NAMALWA (cell line): Measurements from ENCODE around the gene HIVEP3.
A peak's percentile ranks its signal among the peaks of the same experiment; 100 is the strongest.

Experiments
- DNase-seq: peaks from one replicate; pipeline ENCODE4 v3.0.0-alpha.2; 2015; ENCODE audit warnings: low spot score

HIVEP3 gene

DNA sequence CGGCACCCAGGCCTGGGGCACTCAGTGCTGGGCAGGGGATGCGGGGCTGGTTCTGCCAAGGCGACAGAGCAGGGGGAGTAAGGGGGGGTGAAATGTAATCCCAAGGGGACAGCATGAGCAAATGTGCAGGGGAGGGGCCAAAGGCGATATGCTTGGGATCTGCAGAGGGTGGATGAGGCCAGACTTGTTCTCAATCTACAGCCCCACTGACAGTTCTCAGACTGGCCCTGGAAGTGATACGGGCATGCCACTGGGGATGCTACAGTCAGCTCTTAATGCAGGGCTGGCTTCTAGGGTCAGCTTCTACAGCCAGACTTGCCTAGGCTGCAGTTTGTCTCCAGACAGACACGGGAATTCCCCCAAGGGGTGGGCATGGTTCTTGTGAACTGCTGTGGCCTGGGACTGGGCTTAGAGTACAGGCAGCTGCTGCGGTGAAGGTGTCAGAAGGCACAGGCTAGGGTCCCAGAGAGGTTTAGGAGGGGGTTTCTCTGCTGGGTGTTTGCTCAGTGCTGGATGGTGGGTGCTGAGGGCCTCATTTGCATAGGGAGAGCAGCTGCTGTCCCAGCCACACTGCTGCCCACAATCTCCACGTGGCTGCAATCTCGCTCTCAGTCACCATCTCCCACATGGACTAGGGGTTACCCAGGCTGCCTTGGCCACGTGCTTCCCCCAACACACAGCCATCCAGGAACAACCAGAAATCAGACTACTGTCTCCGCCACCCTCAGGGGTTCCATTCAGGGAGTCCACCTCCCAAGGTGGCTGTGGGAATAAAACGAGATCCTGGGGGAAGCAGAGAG lies 190.1 kb downstream of the HIVEP3 start:
- DNase-seq, result peak; percentile 89

DNA sequence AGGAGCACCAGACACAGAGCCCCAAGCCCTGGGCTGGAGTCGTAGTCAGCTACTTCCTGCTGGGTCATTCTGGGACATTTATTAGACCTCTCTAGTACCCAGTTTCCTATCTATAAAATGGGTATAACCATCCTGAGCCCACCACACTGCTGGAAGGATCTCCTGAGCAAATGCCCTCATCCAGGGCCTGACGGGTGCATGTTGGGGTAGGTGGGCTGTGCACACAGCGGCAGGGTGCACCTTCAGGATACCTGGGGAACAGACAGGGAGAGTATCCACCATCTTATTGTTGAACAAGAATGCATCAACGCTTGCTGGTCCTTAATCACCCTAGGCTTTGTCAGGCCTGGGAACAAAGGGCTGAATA lies 191.0 kb downstream of the HIVEP3 start:
- DNase-seq, result no peak

DNA sequence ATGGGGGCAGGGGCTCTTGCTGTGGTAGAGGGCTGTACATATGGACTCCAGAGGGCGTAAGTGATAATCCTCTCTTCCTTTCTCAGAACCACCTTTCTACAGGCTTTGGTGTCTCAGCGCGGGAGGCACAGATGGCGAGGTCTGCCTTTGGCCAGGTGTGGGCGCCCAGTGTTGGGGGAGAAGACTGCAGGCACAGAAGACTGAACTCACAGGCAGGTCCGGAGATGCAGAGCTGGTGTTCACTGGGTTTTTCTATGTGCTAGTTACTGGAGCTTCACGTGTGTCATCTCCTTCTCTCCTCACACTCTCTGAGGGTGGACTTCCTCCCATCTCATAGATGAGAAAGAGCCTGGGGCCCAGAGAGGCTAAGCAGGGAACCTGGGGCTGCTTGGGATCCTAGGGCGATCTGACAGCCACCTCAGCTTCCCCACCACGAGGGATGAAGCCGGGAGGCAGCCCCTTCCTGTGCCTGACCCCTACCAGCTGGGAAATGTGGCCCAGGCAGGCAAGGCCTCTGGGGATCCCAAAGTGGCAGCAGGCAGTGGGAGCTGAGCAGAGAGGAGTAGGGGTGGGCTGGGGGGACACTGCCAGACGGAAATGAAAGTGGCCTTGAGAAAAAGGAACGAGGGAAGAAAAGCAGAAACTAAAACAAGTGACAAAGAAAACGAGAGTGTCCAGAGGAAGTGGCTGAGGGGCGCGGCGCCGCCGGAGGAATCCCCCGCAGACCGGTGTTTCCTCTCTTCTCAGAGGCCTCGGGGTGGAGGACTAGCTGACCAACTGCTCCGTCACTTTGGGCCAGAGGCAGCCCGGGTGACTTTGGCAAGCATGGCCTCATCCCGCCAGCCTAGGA lies 191.6 kb downstream of the HIVEP3 start:
- DNase-seq, result peak; percentile 94

DNA sequence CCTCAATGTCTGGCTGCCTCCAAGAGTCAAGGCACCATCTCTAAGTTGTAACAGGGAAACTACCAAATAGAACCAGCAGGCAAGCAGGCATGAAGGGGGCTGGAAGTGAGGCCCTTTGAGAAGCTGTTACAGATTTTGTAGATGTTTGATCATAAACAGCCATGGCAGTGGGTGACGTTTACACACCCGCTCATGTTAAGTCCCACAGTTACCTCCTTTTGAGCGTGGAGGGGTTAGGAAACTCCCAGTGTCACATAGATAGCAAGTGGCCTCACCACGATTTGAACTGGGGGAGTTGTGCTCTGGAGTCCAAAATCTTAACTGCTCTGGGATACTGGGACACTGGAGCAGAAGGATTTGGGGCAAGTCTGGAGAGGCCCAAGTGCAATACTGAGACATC lies 192.4 kb downstream of the HIVEP3 start:
- peak; percentile 31 for DNase-seq

DNA sequence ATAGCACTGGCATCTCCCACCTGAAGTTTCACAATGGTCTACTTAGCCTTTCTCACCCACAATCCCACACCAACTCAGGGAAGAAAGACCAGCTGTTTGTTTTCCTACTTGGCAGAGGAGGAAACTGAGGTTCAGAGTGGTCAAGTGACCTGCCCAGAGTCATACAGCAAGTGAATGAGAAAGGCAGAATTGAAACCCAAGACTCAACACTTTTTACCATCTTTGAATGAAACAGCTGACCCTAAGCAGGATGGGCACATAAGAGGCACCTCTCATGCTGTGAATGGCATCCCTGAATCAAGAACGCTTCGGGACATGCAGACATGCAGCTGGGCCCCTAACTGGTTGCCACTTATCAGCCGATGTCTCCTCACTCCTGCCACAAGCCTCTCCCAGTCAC lies 193.8 kb downstream of the HIVEP3 start:
- DNase-seq, result no peak

DNA sequence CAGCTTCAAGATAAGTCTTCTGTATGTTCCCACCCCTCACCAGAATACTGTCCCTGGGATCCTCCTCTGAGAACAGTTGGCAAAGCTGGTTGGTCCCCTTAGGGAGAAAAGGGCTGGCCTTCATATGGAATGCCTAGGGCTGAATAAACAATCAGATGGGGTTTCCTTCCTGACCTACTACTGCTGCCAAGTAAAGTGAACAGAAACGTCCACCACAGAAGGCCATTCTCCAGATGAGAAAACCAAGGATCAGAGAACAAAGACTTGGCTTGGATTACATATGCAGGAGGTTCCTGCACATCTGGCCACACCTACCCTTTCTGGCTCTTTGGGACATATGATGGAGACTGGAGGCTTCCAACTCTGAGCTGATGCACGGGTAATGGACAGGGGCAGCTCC lies 194.5 kb downstream of the HIVEP3 start:
- DNase-seq, result no peak

DNA sequence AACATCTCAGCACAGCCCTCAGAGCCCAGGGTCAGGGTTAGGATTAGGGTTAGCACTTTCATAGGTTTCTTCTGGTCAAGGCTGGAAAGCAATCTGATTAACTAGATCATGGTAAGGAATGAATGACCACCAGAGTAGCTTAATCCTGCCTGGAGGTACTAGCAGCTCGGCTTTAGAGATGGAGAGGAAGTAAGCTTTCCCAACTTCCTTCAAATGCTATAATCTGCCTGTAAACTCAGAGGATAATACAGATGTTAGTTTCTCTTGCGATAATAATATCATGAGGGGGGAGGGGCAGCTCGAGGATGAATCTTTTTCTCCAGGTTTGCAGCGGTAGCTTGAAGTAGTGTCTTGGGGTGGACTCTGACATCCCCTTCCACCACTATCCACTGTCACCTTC lies 194.9 kb downstream of the HIVEP3 start:
- DNase-seq, result no peak

DNA sequence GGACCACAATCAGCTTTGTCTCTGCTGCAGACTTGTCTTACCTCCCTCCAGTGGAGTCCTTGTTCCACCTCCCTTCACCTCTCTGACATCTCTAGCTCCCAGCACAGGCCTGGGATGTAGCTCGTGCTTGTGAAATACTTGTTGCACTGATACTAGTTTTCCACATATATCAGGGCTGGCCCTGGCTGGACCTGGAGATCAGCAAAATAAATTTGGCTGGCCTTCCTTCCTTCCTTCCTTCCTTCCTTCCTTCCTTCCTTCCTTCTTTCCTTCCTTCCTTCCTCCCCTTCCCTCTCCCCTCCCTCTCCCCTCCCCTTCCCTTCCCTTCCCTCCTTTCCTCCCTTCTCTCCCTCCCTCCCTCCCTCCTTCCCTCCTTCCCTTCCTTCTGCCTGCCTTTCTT lies 196.5 kb downstream of the HIVEP3 start:
- DNase-seq, result no peak

DNA sequence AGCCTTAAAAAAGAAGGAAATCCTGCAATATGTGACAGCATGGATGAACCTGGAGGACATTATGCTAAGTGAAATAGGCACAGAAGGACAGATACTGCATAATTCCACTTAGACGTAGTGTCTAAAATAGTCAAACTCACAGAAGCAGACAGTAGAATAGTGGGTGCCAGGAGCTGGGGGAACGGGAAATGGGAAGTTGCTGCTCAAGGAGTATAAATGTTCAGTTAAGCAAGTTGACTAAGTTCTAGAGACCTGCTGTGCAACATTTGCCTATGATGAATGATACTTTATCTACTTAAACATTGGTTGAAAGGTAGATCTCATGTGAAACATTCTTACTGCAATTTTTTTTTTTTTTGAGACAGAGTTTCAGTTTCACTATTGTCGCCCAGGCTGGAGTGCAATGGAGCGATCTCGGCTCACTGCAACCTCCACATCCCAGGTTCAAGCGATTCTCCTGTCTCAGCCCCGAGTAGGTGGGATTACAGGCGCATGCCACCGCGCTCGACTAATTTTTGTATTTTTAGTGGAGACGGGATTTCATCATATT lies 197.8 kb downstream of the HIVEP3 start:
- DNase-seq, result no peak

DNA sequence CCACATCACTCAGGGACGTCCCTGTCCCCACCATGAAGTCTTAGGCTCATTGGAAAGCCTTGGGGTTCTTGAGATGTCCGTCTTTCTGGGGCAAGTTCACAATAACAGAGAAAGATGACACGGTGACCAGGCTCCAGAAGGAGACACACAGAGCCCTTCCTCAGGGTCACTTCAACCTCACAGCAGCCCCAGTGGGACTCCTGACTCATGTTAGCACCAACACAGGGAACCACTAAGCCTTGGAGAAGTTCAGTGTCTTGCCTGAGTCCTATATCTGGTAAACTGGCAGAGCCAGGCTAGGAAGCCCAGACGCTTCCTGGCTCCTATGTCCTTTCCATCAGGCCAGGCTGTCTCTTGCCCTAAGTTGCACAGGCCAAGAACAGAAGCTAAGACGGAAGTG lies 199.1 kb downstream of the HIVEP3 start:
- no peak for DNase-seq

DNA sequence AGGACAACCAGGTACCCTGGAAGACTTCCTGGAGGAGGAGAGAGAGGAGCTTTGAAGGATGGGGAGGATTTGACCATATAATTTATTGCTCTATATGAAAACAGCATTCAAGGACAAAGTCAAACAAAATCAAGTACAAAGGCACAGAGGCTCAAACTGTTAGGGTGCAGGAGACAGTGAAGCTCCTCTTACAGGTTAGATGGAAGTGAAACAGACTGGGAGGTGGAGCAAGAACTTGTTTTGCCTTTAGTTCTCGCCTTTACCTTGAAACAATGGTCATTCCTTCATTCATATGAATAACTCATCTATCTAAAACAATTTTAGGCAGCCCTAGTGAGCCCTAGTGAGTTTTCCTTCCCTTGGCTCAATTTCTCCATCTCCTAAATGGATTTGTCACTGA lies 199.6 kb downstream of the HIVEP3 start:
- DNase-seq, result no peak

DNA sequence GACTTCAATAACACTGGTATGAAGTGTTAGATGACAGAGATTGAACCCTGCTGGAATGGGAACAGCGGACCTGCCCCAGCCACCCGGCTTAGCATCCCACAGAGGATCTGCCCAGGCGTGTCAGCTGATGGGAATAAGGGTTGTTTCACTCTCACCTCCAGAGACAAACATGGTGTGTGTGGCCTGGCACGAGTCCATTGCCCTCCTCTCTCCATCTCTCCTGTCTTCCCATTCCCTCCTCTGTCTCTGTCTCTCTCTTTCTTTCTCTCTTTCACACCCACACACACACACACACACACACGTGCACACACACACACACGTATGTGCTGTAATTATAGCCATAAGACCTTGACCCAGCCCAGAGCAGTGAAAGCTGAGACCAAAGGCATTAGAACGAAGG lies 200.2 kb downstream of the HIVEP3 start:
- DNase-seq, result no peak

DNA sequence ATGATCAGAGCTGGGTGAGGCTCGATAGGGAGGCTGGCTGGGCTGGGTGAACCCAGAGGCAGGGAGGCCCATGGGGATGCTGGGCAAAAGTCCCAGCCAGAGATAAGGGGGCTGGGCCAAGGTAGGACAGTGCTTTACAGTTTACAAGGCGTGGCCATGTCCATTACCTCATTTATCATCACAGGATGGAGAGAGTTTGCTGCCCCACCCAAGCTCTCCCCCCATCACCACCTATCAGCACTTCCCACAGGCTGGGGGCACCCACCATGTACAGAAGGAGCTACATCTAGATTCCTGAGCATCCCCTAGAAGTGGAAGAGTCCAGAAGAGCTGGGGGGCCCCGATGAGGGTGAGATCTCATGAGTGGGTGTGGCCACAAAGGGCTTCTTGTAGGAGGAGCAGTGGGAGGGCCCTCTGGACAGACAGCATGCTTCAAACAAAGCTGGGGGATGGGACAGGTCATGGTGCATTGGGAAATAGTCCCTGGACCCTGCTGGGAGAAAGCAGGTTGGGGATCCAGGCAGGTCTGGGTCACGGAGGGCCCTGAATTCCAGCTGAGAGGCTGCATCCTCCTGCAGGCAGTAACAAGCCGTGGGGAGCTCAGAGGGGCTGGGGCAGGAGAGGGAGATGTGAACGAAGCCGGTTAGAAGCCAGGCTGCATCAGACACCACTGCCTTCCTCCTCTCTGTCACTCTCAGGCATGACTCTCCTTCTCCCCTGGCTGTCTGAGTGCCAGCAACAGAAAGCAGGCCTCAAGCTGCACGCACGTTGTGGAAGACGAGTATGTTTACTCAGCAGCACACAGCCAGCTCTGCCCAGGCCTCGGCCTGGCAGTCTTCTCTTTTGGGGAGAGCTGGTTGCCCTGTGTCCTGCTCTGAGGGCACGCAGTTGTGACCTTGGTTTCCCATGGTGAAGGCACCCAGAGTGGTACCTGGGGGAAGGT lies 202.3 kb downstream of the HIVEP3 start:
- no peak for DNase-seq

DNA sequence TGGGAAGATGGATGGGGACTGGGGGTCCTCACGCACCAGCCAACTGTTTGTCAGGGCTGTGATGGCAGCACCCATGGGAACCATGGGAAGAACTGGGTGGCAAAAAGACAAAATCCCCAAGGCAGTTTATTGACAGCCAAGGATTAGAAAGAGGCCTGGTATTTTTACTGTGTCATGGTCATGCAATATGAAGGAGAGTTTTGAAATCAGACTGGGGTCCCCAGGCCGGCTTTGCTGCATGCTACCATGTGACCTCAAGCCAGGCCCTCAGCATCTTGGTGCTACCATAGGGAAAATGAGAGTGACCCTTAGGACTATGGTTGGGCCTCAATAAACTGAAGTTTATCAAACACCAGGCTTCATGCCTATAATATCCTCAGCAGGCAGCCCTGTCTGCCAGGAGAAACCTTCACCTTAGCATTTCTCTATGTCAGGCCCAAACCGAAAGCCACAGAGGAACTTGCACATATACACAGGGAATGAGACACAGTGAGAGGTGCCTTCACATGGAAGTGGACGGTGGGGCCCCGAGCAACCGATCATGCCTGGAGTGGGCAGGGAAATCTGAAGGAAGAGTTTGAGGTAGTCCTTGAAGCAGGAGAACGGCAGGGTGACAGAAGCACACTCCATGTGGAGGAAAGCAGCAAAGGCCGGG lies 203.2 kb downstream of the HIVEP3 start:
- DNase-seq, result no peak

DNA sequence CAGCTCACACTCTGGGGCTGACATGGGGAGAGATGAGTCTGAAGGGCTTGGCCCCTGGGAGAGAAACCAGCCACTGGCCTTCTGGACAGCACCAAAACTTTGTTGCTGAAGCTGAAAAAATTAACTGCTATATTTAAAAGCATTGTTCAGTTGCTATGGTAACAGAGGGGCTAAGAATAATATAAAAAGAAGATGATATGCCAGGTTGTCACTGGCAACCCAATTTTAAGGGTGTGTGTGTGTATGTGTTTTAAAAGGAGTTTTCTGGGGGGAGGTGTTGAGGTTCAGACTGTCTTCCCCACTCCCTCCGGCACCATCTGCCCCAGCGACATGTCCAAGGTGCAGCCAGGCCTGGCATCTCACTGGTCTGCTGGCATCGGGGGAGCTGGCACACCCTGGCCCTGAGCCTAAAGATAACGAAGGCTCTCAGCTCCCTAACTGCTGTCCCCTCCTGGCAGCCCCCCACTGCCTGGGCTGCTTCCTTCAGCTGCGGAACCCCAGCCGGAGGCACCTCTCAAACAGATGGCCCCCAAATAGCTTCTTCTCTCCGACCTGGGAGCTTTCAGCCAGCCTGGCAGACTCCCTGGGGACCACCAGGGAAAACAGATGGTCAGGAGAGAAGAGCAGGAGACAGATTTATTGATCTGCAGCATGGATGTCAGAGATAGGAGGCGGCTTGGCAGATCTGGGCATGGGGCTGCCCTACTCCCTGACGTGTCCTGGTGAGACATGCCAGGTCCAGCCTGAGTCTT lies 203.9 kb downstream of the HIVEP3 start:
- DNase-seq, result no peak

DNA sequence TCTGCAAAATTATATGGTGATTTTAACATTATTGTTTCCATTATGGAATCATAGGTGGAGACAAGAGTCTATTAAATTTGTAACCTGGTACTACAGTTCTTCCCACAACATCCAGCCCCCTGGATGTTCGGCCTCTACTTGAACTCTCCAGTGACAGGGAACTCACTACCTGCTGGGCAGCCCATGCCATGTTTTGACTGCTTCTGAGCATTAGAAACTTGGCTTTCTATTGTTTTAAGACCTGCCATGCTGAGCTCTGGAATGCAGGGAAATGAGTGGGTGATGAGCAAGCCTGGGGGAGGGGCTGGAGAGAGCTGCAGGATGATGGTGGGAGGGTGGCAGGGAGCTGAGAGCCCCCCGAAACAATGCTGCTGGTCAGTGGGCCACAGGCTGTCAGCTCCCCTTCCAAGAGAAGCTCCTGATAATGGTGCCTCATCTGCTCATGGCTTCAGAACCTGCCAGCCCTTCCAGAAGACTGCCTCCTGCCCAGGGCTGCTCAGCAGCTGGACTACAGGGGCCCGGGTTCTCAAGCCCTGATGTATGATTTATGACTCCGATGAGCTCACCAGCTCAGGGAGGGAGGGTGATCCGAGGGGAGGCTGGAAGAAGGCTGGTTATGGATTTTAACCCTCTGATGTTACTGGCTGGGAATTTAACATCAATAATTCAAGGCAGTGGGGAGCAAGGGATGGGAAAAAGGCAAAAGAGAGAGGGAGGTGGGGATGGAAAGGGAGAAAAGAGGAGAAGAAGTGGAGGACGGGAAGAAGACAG lies 205.0 kb downstream of the HIVEP3 start:
- no peak for DNase-seq

DNA sequence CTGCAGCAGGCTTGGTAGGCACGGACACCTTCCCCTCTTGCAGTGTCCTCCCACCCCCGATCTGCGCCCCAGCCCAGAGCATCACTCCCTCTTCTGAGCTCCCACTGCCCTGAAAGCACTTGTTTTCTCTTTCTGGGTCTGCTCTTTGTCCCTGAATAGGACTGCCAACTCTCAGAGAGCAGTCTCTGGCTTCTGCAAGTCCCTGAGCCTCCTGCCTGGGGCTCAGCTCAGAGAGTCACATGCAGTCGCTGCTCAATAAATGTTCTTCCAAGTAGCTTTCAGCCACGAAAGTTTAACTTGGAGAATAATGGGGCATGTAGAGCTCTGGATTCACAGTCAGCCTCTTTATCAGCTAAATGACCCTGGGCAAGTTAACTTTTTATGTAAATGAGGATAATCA lies 205.6 kb downstream of the HIVEP3 start:
- DNase-seq, result no peak

DNA sequence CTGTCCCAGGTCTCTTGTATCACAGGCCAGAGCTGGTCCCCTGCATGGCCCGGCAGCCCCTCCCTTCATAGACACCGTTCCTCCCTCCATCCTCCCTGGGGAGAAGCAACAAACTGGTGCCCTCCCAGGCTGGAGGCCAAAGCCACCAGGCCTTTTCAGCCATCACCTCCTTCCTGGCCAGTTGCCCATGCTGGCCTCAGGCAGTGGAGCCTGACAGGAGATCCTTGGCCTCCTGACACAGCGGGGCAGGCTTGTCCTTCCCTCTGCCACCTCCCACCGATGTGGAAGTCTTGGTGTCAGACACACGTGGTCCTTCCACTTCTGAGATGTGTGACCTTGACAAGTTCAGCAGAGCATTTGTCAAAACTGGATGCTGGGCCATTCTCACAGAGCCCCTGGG lies 206.0 kb downstream of the HIVEP3 start:
- no peak for DNase-seq

DNA sequence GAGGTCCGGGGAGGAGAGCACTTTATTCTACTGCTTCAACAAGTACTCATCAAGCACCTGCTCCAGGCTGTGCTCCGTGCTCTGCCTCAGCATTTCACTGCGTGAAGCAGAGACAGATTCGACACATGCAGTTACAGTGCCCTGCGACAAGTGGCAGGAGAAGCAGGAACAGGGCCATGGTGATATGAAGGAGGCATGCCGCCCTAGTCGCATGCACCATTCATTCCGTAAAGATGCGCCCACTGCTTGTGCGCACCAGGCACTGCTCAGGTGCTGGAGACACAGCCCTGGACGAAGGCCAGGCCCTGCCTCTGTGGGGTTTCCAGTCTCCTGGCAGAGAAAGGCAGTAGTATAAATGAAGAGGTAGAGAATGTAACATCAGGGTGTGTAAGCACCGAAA lies 206.6 kb downstream of the HIVEP3 start:
- no peak for DNase-seq

DNA sequence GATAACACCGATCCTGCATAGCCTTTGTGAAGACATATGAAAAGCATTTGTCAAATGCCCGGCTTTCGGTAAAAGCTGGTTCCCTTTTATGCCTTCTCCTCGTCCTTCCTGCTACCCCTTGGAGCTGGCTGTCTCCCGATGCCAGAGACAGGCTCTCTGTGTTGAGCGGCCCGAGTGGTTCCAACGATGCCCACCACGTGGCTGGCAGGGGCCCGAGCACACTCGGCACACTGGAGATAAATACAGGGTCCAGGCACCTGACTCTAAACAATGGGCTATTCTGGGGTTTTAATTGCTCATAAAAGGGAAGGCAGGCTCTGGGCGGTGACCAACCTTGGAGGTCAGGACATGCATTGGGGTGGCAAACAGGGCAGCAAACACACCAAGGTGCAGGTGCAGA lies 207.1 kb downstream of the HIVEP3 start:
- no peak for DNase-seq
